HG02588 (cell line): Measurements from ENCODE around the gene FBH1.
A peak's percentile ranks its signal among the peaks of the same experiment; 100 is the strongest.

Source experiments
- ATAC-seq: cut with Tn5 transposase; IDR thresholded peaks from one replicate; pipeline ENCODE4 v1.9.1; 2021; ENCODE audit warnings: mild to moderate bottlenecking, moderate library complexity; ENCODE audit not compliant: unreplicated experiment

The FBH1 gene

DNA sequence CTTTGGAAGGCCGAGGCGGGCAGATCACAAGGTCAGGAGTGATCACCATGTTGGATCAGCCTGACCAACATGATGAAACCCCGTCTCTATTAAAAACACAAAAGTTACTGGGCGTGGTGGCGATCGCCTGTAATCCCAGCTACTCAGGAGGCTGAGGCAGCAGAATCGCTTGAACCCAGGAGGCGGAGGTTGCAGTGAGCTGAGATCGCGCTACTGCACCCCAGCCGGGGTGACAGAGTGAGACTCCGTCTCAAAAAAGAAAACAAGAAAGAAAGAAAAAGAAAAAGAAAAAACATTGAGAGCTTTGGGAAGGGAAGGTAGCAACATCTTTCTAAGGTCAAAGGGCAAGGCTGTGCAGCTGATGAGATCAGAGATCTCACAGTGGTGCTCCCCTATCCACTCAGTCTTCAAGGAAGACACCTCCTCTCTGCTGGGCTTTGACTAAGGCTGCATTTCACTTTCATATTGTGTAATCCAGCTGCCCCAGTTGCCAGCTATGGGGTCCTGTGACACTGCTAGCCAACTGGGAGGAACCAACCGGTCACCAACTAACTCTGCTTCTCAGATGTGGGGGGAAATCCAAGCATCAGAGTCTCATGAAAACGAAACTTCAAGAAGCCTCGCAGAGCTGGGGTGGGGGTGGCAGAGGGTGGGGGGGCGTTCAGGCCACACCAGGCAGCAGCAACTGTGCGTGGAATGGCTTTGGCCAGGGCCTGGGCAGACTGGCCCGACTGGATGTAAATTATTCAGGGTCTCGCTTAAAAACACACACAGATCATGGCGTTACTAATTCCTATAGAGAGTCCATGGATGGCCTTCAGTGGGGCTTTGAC lies 85.8 kb downstream of the FBH1 start:
- ATAC-seq = peak; percentile 58

DNA sequence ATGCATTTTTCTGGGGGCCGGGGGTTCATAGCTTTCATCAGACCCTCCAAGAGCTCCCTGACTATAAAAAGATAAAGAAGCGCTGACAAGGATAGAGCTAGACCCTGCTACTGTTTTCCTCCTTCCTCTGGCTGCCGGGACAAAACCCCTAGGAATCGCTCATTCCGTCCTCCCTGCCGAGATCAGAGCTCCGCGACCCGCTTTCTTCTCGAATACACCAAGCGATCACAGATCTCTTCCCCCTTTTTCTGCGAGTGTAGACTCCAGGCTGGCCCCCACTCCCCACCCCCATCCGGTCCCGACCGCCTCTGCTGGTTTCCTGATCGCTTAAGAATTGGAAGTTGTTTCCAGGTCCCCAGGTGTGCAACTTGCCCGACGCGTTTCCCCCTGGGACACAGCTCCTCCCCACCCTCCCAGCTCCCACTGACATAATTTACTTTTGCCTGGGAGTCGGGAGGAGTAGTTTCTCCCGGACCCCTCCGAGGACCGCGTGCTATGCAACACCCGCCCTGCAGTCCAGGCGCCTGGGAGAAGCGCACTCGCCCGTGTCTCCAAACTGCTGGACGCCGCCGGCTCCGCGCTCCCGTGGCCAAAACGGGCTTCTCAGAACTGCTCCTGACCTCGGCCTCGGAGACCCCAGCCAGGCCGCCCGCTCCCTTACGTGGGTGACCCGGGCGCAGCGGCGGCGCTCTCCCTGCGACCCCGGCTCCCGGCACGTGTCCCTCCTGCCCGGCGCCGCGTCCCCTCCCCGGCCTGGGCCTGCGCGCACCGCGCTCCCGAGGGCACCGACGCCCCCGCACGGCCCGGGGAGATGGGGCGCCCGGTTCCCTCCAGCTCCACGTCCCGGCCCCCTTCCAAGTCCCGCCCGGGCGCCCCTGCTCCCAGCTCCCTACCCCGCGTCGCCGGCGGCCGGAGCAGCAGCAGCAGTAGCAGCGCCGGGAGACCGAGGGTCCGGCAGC lies 86.7 kb downstream of the FBH1 start:
- ATAC-seq = peak; percentile 16

DNA sequence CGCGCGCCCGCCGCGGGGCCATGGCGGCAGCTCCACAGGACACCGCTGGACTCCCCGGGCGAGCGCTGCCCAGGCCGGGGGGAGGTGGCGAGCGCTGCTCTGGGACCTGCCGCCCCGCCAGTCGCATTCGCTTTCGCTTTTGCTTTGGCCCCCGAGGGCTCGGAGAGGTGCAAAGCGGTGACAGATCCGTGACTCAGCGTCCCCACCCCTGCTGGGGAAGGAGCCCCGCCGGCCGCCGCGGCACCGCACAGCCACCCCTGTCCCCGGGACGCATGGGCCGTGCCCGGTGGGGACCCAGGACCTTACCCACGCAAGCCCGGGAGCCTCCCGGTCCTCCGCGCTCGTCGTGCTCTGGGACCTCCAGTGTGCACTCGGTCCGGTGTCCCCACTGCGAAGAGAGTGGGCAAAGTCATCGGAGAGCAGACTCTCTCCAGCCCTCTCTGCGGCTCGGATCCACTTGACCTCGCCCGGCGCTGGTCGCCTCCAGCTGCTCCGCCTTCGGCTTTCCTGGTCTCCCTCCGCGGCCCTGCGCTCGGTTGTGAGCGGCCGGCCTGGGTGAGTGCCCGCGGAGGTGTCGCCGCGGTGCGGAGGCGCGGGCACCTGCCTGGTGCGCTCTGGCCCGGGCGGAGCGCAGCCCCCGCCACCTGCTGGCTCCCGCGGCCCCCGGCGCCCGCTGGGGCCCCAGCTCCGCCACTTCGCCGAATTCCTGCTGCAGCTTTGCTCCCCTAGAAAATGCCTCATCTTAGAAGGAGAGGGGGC lies 87.6 kb downstream of the FBH1 start, which contains the start of gene IL15RA:
Gene IL15RA, minus strand, starts transcription at position 73 of the 759 bp plus-strand sequence. Its CDS starts 51 bp downstream, at position 22.
- peak; percentile 58 for ATAC-seq

DNA sequence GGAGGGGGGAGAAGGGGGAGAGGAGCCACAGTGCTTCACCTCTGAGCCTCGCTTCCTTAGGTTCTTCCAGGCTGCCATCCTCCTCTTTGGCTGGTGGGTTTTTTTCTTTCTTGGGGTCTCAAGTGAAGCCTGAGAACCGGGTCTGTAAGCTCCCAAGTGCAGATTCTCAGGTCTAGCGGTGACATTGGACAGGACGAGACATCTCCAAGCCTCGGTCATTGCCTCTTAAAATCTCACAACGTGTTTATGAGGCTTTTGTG lies 88.1 kb downstream of the FBH1 start:
- no peak for ATAC-seq

DNA sequence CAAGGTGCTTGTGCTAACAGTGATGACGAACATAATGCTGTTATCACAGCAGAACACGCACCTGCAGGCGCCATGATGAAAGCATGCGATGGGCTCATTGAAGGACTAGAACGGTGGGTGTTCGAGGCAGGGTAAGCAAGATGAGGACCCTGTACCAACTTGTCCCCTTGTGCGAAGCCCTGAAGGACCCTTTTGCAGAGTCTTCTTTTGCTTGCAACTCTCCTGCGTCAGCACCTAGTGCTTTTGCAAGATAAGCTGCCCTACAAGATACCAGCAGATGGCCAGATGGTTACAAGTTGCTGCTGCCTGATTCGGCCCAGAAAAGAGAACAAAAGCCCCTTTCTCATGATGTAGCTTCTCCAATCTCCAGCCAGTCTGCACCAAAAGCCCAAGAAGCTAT lies 91.5 kb downstream of the FBH1 start:
- ATAC-seq = no peak

DNA sequence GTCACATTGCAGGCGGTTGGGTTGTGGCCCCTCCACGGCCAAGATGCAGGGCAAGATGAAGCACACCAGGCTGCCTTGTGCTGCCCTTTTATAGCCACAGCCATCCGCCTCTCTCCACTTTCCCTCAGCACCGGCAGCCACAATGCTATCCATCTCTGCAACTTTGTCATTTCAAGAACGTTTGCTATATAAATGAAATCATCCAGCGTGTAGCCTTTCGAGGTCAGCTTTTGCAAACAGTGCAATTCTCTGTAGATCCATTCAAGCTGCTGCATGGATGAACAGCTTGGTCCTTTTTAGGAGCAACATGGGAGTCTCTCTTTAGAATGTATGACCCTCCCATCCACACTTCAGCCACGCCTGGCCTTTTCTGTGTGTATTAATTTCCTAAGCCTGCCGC lies 93.7 kb downstream of the FBH1 start:
- ATAC-seq = no peak

DNA sequence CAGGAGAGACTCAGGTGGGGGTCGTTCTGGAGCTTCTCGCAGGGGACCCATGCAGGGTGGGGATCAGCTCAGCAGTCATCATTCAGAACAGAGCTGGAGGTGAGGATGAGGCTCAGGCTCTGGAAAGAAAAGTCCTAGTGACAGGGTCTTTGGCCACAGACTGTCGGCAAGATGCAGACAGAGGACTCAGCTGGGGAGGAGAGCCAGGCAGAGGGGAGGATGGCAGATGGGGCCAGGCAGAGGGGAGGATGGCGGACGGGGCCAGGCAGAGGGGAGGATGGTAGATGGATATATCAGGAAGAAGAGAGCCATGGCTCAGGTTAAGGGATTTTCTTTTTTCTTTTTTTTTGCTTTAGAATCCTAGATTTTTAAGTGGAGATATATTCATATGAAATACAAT lies 95.0 kb downstream of the FBH1 start:
- no peak for ATAC-seq
